ENCODE measurements around the gene CHRNA7.
"Not testable (repeated sequence)": the region's sequence is repeated elsewhere in the genome, so short reads cannot be mapped to it uniquely, and the experiment has no call there.

DNA sequence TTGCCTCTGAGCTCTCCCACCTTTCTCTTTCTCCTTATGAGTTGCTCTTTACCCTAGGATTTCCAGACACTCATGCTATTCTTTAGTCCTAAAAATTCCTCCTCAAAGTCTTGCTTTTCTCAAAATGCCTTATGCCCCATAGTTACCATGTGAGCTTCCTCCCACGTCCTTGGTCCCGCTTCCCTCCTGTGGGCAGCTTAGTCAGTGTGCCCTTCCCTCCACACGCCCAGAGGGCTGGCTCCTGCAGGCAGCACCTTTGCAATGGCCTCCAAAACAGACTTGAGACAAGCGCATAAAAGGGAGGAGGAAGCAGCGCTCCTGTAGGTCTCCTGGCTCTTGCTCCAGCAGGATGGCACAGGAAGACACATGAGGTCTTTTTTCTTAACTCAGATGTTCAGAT is 168.6 kb downstream of the CHRNA7 start:
- TF ChIP-seq RXRA (IDR thresholded peaks at IDR 0.05; ENCODE audit: insufficient read depth, low read depth, low read length); RNF2 (IDR thresholded peaks at IDR 0.05; ENCODE audit: borderline replicate concordance, low read depth, low read length, missing control alignments, poor library complexity, severe bottlenecking); TAF1 (IDR thresholded peaks at IDR 0.05; ENCODE audit: low read depth, low read length); CTCF (IDR thresholded peaks at IDR 0.05; ENCODE audit: control extremely low read depth in 1 of 3, insufficient read depth in 1 of 3, low read depth in 1 of 3, low read length in 3 of 3): not testable (repeated sequence)
- TF ChIP-seq, protein P1, sequence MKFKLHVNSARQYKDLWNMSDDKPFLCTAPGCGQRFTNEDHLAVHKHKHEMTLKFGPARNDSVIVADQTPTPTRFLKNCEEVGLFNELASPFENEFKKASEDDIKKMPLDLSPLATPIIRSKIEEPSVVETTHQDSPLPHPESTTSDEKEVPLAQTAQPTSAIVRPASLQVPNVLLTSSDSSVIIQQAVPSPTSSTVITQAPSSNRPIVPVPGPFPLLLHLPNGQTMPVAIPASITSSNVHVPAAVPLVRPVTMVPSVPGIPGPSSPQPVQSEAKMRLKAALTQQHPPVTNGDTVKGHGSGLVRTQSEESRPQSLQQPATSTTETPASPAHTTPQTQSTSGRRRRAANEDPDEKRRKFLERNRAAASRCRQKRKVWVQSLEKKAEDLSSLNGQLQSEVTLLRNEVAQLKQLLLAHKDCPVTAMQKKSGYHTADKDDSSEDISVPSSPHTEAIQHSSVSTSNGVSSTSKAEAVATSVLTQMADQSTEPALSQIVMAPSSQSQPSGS (IDR thresholded peaks at IDR 0.05; ENCODE audit: low read length): not testable (repeated sequence)

All from H1 (cell line).